ENCODE results near the gene LMBR1. TPM values are rescaled to one million over a fixed set of nuclear protein-coding genes. Genes with fewer than 3 reads are reported as not detected.

Gene LMBR1
- total and polyA plus RNA-seq, 12 donors = 16.9 to 341 (median 117) TPM

DNA sequence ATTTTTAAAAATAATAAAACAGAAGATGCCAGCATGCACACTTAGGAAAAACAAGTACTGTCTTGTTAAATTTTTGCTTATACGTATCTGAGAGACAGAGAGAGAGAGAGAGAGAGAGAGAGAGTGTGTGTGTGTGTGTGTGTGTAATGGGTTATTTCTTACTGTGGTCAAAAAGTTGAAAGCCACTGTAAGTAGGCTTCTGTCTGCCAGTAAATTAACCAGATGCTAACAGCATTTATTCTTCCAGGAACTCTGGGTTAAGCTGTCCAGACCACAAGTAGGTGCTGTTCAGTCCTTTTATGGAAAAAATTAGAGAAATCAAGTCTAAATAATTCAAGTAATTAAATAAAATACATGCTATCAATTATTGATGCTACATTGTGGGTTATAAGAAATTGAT is 212.7 kb downstream of the LMBR1 start:
- Histone ChIP-seq H3K4me3 (no peak overlapping the region), H3K27me3 (no peaks in the 10 kb centered on the region), H3K9me3 (replicated peaks in 1 of 3) (no peaks in the 10 kb centered on the region), H3K4me1 (replicated peaks in 1 of 2) (no peaks in the 10 kb centered on the region), H3K36me3 (replicated peaks in 1 of 2) (peaks cover 0 to 21% of the 10 kb centered on the region in 2 donors), H3K27ac (no peak overlapping the region)
- TF ChIP-seq POLR2A (IDR thresholded peaks at IDR 0.05) (no peak), CTCF (IDR thresholded peaks at IDR 0.05) (no peak)
- 56 to 97% (median 90%) methylated on average over 1 of the region's 1 CpG for WGBS, 4 donors
- intact Hi-C loops (cut with DNase I) = loop anchor here in 1 of 2 donors (10.0 kb wide), 1 partner anchor 75 kb away; no protein-coding TSS in a partner anchor
- no peak for DNase-seq

GRCh38 chr7:156677374-156678054 is 215.5 kb downstream of the LMBR1 start:
- no peak for DNase-seq
- Histone ChIP-seq H3K4me3 (no peak overlapping the region), H3K4me1 (replicated peaks in 1 of 2) (no peaks in the 10 kb centered on the region), H3K36me3 (replicated peaks in 1 of 2) (peaks cover 0 to 21% of the 10 kb centered on the region in 2 donors), H3K27ac (no peak overlapping the region), H3K9me3 (replicated peaks in 1 of 3) (no peaks in the 10 kb centered on the region), H3K27me3 (no peaks in the 10 kb centered on the region)
- intact Hi-C loops (cut with DNase I) = no loop called here
- no peak for TF ChIP-seq POLR2A (IDR thresholded peaks at IDR 0.05)
- WGBS, 4 donors = 89 to 97% (median 93%) methylated on average over 9 of the region's 9 CpGs

DNA sequence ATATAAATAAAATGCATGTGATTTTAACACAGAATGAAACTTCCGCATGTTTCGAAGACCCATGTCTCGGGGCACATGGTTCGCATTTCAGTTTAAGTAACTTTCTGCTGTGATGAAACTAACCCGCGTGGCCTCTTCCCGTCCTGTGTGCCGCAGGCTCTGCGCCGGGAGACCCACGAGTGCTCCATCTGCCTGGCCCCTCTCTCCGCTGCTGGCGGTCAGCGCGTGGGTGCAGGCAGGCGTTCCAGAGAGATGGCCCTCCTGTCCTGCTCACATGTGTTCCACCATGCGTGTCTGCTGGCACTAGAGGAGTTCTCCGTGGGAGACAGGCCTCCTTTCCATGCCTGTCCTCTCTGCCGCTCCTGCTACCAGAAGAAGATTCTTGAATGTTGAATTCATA is 216.7 kb downstream of the LMBR1 start:
- TF ChIP-seq CTCF (IDR thresholded peaks at IDR 0.05) = no peak
- TF ChIP-seq POLR2A (IDR thresholded peaks at IDR 0.05) = no peak

DNA sequence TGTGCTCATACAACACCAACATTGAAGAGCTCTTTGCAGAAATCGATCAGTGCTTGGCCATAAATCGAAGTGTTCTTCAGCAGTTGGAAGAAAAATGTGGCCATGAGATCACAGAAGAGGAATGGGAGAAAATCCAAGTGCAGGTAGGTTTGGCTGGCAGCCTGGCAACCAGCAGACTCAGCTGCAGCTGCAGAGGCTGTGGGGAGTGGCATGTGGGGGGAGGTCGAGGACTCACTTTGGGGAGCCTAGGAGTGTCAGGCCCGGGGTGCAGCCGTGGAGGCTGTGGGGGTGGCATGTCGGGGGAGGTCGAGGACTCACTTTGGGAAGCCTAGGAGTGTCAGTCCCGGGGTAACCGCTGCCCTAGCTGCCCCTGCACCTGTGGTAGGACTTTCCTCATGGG is 217.3 kb downstream of the LMBR1 start:
- H3K4me3 ChIP-seq = no peak overlapping the region
- H3K9me3 ChIP-seq (replicated peaks in 1 of 3) = no peaks in the 10 kb centered on the region
- H3K36me3 ChIP-seq (replicated peaks in 1 of 2) = peaks cover 0 to 21% of the 10 kb centered on the region in 2 donors
- WGBS, 4 donors = 76 to 84% (median 77%) methylated on average over 7 to 9 of the region's 9 CpGs
- TF ChIP-seq CTCF (IDR thresholded peaks at IDR 0.05) (no peak), POLR2A (IDR thresholded peaks at IDR 0.05) (no peak)
- H3K27me3 ChIP-seq = no peaks in the 10 kb centered on the region
- H3K4me1 ChIP-seq (replicated peaks in 1 of 2) = no peaks in the 10 kb centered on the region
- DNase-seq = no peak
- intact Hi-C loops (cut with DNase I) = no loop called here
- no peak overlapping the region for H3K27ac ChIP-seq

More for the DNA sequence above, 216.7 kb downstream of the LMBR1 start:
- Histone ChIP-seq H3K4me1 (replicated peaks in 1 of 2) (no peaks in the 10 kb centered on the region), H3K4me3 (no peak overlapping the region), H3K27ac (no peak overlapping the region), H3K27me3 (no peaks in the 10 kb centered on the region), H3K36me3 (replicated peaks in 1 of 2) (peaks cover 0 to 21% of the 10 kb centered on the region in 2 donors), H3K9me3 (replicated peaks in 1 of 3) (no peaks in the 10 kb centered on the region)
- 84 to 98% (median 97%) methylated on average over 15 to 19 of the region's 19 CpGs for WGBS, 4 donors
- intact Hi-C loops (cut with DNase I) = no loop called here
- DNase-seq = no peak

DNA sequence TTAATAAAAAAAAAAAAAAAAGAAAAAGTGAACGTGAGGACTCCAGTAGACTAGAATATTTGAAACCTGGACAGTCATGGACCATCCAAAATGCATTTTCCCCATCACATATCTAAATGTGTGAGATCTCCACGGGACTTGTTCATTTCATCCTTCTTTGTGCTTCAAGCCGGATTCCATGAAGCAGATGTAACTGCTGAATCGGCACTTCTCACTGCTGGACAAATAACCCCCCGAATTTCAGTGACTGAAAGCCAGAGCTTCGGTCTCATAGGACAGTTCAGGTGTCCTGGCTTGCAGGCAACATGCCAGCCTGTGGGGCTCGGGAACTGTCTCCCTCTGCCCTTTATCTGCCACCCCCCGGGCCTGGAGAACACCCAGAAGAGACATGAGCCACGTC is 219.1 kb downstream of the LMBR1 start:
- TF ChIP-seq POLR2A (IDR thresholded peaks at IDR 0.05) (no peak), CTCF (IDR thresholded peaks at IDR 0.05) (no peak)
- WGBS, 4 donors = 85 to 93% (median 90%) methylated on average over 8 to 9 of the region's 9 CpGs
- intact Hi-C loops (cut with DNase I) = no loop called here
- no peaks in the 10 kb centered on the region for H3K9me3 ChIP-seq (replicated peaks in 1 of 3)
- no peak overlapping the region for H3K27ac ChIP-seq
- H3K4me3 ChIP-seq = no peak overlapping the region
- peaks cover 0 to 21% of the 10 kb centered on the region in 2 donors for H3K36me3 ChIP-seq (replicated peaks in 1 of 2)
- H3K27me3 ChIP-seq = no peaks in the 10 kb centered on the region
- no peaks in the 10 kb centered on the region for H3K4me1 ChIP-seq (replicated peaks in 1 of 2)
- no peak for DNase-seq
